ENCODE measurements around the gene IMP3. TPM values are rescaled to one million over a fixed set of nuclear protein-coding genes. Genes with fewer than 3 reads are reported as not detected.
A peak's percentile ranks its signal among the peaks of the same experiment; 100 is the strongest.

The IMP3 gene
- total and polyA plus RNA-seq, 11 donors: 37.1 to 151 (median 44.5) TPM

DNA sequence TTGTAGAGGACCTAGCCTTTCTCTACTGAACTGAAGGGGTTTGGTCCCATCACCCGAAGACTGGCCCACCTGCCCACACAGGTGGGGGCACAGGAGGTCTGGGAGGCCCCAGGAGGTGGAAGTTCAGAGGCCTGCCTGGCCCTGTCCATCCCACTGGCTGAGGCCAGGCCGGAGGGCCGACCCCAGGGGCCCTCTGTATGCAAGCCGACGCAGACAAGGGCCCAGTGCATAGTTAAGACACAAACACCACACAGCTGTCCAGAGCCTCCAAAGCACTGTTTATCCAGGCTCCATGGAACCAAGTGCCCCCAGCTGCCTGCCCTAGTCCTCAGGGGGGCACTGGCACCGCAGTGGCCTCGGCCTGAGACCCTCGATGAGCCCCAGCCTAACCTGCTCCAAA, 34.3 kb upstream of the IMP3 start:
- ATAC-seq: no peak
- intact Hi-C loops (cut with DNase I): loop anchor here in 5 of 10 donors (5.0 to 10.0 kb wide), 3 partner anchors 37 to 310 kb away; partner anchors contain the start of gene MAN2C1 (in 1 of the 5)
- H3K4me3 ChIP-seq: no peak overlapping the region
- WGBS, 4 donors: 46 to 90% (median 71%) methylated on average over 5 to 8 of the region's 8 CpGs
- H3K36me3 ChIP-seq: peaks cover 0 to 8% (median 0%) of the 10 kb centered on the region in 9 donors
- H3K9me3 ChIP-seq: no peaks in the 10 kb centered on the region
- H3K4me1 ChIP-seq: peaks cover 15 to 63% (median 28%) of the 10 kb centered on the region in 12 donors
- peak overlapping the region in 2 of 12 donors; percentile 81 to 89 for H3K27ac ChIP-seq
- H3K27me3 ChIP-seq: no peaks in the 10 kb centered on the region
- TF ChIP-seq, protein P1, sequence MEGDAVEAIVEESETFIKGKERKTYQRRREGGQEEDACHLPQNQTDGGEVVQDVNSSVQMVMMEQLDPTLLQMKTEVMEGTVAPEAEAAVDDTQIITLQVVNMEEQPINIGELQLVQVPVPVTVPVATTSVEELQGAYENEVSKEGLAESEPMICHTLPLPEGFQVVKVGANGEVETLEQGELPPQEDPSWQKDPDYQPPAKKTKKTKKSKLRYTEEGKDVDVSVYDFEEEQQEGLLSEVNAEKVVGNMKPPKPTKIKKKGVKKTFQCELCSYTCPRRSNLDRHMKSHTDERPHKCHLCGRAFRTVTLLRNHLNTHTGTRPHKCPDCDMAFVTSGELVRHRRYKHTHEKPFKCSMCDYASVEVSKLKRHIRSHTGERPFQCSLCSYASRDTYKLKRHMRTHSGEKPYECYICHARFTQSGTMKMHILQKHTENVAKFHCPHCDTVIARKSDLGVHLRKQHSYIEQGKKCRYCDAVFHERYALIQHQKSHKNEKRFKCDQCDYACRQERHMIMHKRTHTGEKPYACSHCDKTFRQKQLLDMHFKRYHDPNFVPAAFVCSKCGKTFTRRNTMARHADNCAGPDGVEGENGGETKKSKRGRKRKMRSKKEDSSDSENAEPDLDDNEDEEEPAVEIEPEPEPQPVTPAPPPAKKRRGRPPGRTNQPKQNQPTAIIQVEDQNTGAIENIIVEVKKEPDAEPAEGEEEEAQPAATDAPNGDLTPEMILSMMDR (IDR thresholded peaks at IDR 0.05): no peak
- DNase-seq: no peak

- H3K27ac ChIP-seq: peak overlapping the region; percentile 51 to 89 (median 64)
- peak overlapping the region in 2 of 12 donors; percentile 1 to 6 for H3K4me3 ChIP-seq
- DNase-seq (peak; percentile 86 to 91 (median 89)), ATAC-seq (peak; percentile 53 to 87 (median 70))
- intact Hi-C loops (cut with DNase I): loop anchor here in 6 of 10 donors (1.0 to 10.0 kb wide), 5 partner anchors 25 to 309 kb away; partner anchors contain the start of genes MAN2C1 (in 1 of the 6) and SNX33 (in 1 of the 6)
- TF ChIP-seq, protein P1 (IDR thresholded peaks at IDR 0.05): no peak
- TF ChIP-seq POLR2A (IDR thresholded peaks at IDR 0.05): no peak
- no peaks in the 10 kb centered on the region for H3K9me3 ChIP-seq
- H3K36me3 ChIP-seq: peaks cover 0 to 8% (median 0%) of the 10 kb centered on the region in 9 donors
- no peaks in the 10 kb centered on the region for H3K27me3 ChIP-seq
- peaks cover 15 to 63% (median 28%) of the 10 kb centered on the region in 12 donors for H3K4me1 ChIP-seq
- WGBS, 4 donors: 38 to 70% (median 61%) methylated on average over 5 to 10 of the region's 10 CpGs
Measured at GRCh38 chr15:75673426-75674235, 33.6 kb upstream of the IMP3 start.

GRCh38 chr15:75672646-75673425, 32.8 kb upstream of the IMP3 start:
- 22 to 48% (median 34%) methylated on average over 9 to 14 of the region's 14 CpGs for WGBS, 4 donors
- no peaks in the 10 kb centered on the region for H3K9me3 ChIP-seq
- H3K27me3 ChIP-seq: no peaks in the 10 kb centered on the region
- intact Hi-C loops (cut with DNase I): loop anchor here in 6 of 10 donors (1.0 to 10.0 kb wide), 5 partner anchors 25 to 308 kb away; partner anchors contain the start of genes MAN2C1 (in 1 of the 6) and SNX33 (in 1 of the 6)
- peaks cover 0 to 5% (median 0%) of the 10 kb centered on the region in 9 donors for H3K36me3 ChIP-seq
- H3K27ac ChIP-seq: peak overlapping the region; percentile 51 to 89 (median 64)
- ATAC-seq: peak; percentile 24 to 36 (median 30)
- TF ChIP-seq, protein P1 (IDR thresholded peaks at IDR 0.05): no peak
- no peak for TF ChIP-seq POLR2A (IDR thresholded peaks at IDR 0.05)
- no peak for DNase-seq
- peaks cover 15 to 65% (median 28%) of the 10 kb centered on the region in 12 donors for H3K4me1 ChIP-seq
- peak overlapping the region in 2 of 12 donors; percentile 1 to 6 for H3K4me3 ChIP-seq
